HepG2 (cell line): ENCODE results near the gene BEND3. TPM values are rescaled to one million over a fixed set of nuclear protein-coding genes. Genes with fewer than 3 reads are reported as not detected.

Experiments used
- polyA plus RNA-seq, 8 experiments: library from polyadenylated mRNA; depleted of rRNA in 3 of 8; stranded (reverse) in 7 of 8; unstranded in 1 of 8; fragments of >200 nt; fragmentation: Illumina TruSeq in 4 of 8; extraction: Trizol in 4 of 8; gene quantifications; 2 replicates each; pipeline versions ENCODE4 v1.2.1 to v1.2.3, GENCODE V29; 2011 to 2016; ENCODE audit warnings: low read depth in 4 of 8, missing spikeins in 1 of 8, mixed read lengths in 1 of 8; ENCODE audit not compliant: insufficient read depth in 1 of 8
- small RNA-seq, 3 experiments: library from RNA; depleted of rRNA; stranded (forward); fragments of <200 nt; gene quantifications; one replicate each; pipeline ENCODE3, GENCODE V24; 2012; ENCODE audit warnings: low read depth in 2 of 3, low replicate concordance in 1 of 3; ENCODE audit not compliant: insufficient read length in 3 of 3, insufficient read depth in 2 of 3
- total RNA-seq, 5 experiments: library from RNA; depleted of rRNA; stranded (reverse); fragments of >200 nt; fragmentation: Illumina TruSeq; extraction: Trizol; gene quantifications; 2 replicates each; pipeline ENCODE4 v1.2.3, GENCODE V29; 2016; ENCODE audit warnings: low read depth in 1 of 5
- TF ChIP-seq, protein P1 (sequence below): sonication (generic); formaldehyde crosslinking; IDR thresholded peaks from 2 replicates; pipeline ENCODE4 v1.4.0; 2020; ENCODE audit warnings: missing genetic modification reagents, borderline replicate concordance
- TF ChIP-seq, protein P2 (sequence below): sonication (generic); formaldehyde crosslinking; IDR thresholded peaks from 2 replicates; pipeline ENCODE4 v1.5.0; 2020; ENCODE audit warnings: missing genetic modification reagents

Gene BEND3
- total and polyA plus RNA-seq, 2 of the 13 experiments (the other 11 are each of a cell fraction or from before 2014, with no cell fraction given) = 1.4 to 5.8 TPM

DNA sequence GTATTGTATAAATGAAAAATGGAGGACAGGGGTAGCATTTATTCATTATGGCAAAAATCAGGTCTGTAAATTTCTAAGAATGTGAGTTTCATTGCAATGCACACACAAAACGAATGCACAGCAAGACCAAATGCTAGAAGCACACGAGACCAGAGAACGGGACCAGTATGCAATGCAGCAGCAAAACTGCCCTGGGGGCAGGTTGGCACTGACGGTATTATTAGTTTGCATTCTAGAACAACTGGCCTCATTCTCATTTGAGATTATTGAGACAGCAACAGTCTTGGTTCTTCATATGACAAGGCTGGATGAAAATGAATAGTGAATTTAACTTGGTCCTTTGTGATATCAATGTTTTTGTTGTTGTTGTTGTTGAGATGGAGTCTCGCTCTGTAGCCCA is 96.3 kb downstream of the BEND3 start (continued):
- TF ChIP-seq, protein P1, sequence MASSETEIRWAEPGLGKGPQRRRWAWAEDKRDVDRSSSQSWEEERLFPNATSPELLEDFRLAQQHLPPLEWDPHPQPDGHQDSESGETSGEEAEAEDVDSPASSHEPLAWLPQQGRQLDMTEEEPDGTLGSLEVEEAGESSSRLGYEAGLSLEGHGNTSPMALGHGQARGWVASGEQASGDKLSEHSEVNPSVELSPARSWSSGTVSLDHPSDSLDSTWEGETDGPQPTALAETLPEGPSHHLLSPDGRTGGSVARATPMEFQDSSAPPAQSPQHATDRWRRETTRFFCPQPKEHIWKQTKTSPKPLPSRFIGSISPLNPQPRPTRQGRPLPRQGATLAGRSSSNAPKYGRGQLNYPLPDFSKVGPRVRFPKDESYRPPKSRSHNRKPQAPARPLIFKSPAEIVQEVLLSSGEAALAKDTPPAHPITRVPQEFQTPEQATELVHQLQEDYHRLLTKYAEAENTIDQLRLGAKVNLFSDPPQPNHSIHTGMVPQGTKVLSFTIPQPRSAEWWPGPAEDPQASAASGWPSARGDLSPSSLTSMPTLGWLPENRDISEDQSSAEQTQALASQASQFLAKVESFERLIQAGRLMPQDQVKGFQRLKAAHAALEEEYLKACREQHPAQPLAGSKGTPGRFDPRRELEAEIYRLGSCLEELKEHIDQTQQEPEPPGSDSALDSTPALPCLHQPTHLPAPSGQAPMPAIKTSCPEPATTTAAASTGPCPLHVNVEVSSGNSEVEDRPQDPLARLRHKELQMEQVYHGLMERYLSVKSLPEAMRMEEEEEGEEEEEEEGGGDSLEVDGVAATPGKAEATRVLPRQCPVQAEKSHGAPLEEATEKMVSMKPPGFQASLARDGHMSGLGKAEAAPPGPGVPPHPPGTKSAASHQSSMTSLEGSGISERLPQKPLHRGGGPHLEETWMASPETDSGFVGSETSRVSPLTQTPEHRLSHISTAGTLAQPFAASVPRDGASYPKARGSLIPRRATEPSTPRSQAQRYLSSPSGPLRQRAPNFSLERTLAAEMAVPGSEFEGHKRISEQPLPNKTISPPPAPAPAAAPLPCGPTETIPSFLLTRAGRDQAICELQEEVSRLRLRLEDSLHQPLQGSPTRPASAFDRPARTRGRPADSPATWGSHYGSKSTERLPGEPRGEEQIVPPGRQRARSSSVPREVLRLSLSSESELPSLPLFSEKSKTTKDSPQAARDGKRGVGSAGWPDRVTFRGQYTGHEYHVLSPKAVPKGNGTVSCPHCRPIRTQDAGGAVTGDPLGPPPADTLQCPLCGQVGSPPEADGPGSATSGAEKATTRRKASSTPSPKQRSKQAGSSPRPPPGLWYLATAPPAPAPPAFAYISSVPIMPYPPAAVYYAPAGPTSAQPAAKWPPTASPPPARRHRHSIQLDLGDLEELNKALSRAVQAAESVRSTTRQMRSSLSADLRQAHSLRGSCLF (CRISPR knock-in tag) = no peak
- TF ChIP-seq, protein P2, sequence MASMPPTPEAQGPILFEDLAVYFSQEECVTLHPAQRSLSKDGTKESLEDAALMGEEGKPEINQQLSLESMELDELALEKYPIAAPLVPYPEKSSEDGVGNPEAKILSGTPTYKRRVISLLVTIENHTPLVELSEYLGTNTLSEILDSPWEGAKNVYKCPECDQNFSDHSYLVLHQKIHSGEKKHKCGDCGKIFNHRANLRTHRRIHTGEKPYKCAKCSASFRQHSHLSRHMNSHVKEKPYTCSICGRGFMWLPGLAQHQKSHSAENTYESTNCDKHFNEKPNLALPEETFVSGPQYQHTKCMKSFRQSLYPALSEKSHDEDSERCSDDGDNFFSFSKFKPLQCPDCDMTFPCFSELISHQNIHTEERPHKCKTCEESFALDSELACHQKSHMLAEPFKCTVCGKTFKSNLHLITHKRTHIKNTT = no peak

Small RNA genes within 50 kb of the gene (small RNA-seq; reads per million reads assigned to genes)
- 0 reads per million in 3 experiments for gene RNU6-1299P

Other genes starting within 250 kb of the BEND3 start
- 11.3 and 13.6 TPM in 2 replicates for gene CD24, start 140.8 kb downstream of the BEND3 start, total RNA-seq (2016; rRNA removed; fragmentation: Illumina TruSeq; extraction: Trizol)
- gene CD24, start 140.8 kb downstream of the BEND3 start, polyA plus RNA-seq (2011; rRNA removed) = 16.6 and 30.5 TPM in 2 replicates
- gene MTRES1, start 87.3 kb downstream of the BEND3 start, total RNA-seq (2016; rRNA removed; fragmentation: Illumina TruSeq; extraction: Trizol) = 11.9 and 13.6 TPM in 2 replicates
- gene MTRES1, start 87.3 kb downstream of the BEND3 start, polyA plus RNA-seq (2011; rRNA removed) = 6.2 and 6.6 TPM in 2 replicates